H9 (cell line): ENCODE data around the gene ACAP2. TPM values are rescaled to one million over a fixed set of nuclear protein-coding genes. Genes with fewer than 3 reads are reported as not detected.
"Not testable (repeated sequence)": the region's sequence is repeated elsewhere in the genome, so short reads cannot be mapped to it uniquely, and the experiment has no call there.

Source experiments
- DNase-seq: peaks from one replicate; pipeline ENCODE4 v3.0.0-alpha.2; 2017
- H2AFZ ChIP-seq: one replicate; pipeline ENCODE4 v1.6.1; 2013; ENCODE audit warnings: mild to moderate bottlenecking, low read length, control low read depth, moderate library complexity
- H2AK5ac ChIP-seq: 2 replicates; pipeline ENCODE4 v1.6.1; 2013; ENCODE audit warnings: low read length, control low read depth, mixed read lengths; ENCODE audit not compliant: insufficient read length
- H2BK120ac ChIP-seq: one replicate; pipeline ENCODE4 v1.6.1; 2013; ENCODE audit warnings: low read depth, mild to moderate bottlenecking, low read length, control low read depth, inconsistent platforms; ENCODE audit not compliant: poor library complexity, severe bottlenecking
- H2BK12ac ChIP-seq: 2 replicates; pipeline ENCODE4 v1.6.1; 2013; ENCODE audit warnings: low read length, control low read depth, mixed read lengths, low read depth; ENCODE audit not compliant: insufficient read length
- H2BK15ac ChIP-seq: 2 replicates; pipeline ENCODE4 v1.6.1; 2013; ENCODE audit warnings: low read depth, low read length, control low read depth
- H2BK20ac ChIP-seq: one replicate; pipeline ENCODE4 v1.6.1; 2013; ENCODE audit warnings: low read depth, mild to moderate bottlenecking, low read length, control low read depth, inconsistent platforms; ENCODE audit not compliant: poor library complexity, severe bottlenecking
- H2BK5ac ChIP-seq: 2 replicates; pipeline ENCODE4 v1.6.1; 2013; ENCODE audit warnings: low read length, control low read depth, mixed read lengths; ENCODE audit not compliant: insufficient read length
- H3K14ac ChIP-seq: 2 replicates; pipeline ENCODE4 v1.6.1; 2013; ENCODE audit warnings: low read length, control low read depth; ENCODE audit not compliant: insufficient read depth
- H3K18ac ChIP-seq: 2 replicates; pipeline ENCODE4 v1.6.1; 2013; ENCODE audit warnings: low read depth, mild to moderate bottlenecking, mixed read lengths, low read length, control low read depth; ENCODE audit not compliant: insufficient read length
- H3K23ac ChIP-seq: 2 replicates; pipeline ENCODE4 v1.6.1; 2013; ENCODE audit warnings: low read length, control low read depth, mixed read lengths, low read depth; ENCODE audit not compliant: insufficient read length
- H3K23me2 ChIP-seq: 2 replicates; pipeline ENCODE4 v1.6.1; 2013; ENCODE audit warnings: low read depth, mild to moderate bottlenecking, mixed read lengths, low read length, control low read depth; ENCODE audit not compliant: insufficient read length, poor library complexity, severe bottlenecking
- H3K27ac ChIP-seq: 2 replicates; pipeline ENCODE4 v1.5.1; 2013; ENCODE audit warnings: low read length, control low read depth, mixed read lengths, low read depth; ENCODE audit not compliant: insufficient read length
- H3K27me3 ChIP-seq: 2 replicates; pipeline ENCODE4 v1.6.1; 2013; ENCODE audit warnings: low read length, control low read depth, inconsistent platforms; ENCODE audit not compliant: insufficient read depth
- H3K4ac ChIP-seq: 2 replicates; pipeline ENCODE4 v1.6.1; 2013; ENCODE audit warnings: low read depth, mild to moderate bottlenecking, control low read depth, inconsistent platforms, low read length, moderate library complexity
- H3K4me1 ChIP-seq: 2 replicates; pipeline ENCODE4 v1.6.1; 2013; ENCODE audit warnings: low read length, control low read depth, inconsistent platforms; ENCODE audit not compliant: insufficient read depth
- H3K4me2 ChIP-seq: 2 replicates; pipeline ENCODE4 v1.6.1; 2013; ENCODE audit warnings: low read length, control low read depth, mixed read lengths; ENCODE audit not compliant: insufficient read length, insufficient read depth
- H3K56ac ChIP-seq: 2 replicates; pipeline ENCODE4 v1.6.1; 2013; ENCODE audit warnings: low read depth, mild to moderate bottlenecking, mixed read lengths, low read length, control low read depth; ENCODE audit not compliant: insufficient read length
- H3K79me1 ChIP-seq: 2 replicates; pipeline ENCODE4 v1.6.1; 2013; ENCODE audit warnings: low read depth, mild to moderate bottlenecking, moderate library complexity, low read length, control low read depth, inconsistent platforms; ENCODE audit not compliant: insufficient read depth, poor library complexity, severe bottlenecking
- H3K79me2 ChIP-seq: 2 replicates; pipeline ENCODE4 v1.6.1; 2013; ENCODE audit warnings: low read length, control low read depth, inconsistent platforms; ENCODE audit not compliant: insufficient read depth
- H3K9ac ChIP-seq: 2 replicates; pipeline ENCODE4 v1.6.1; 2013; ENCODE audit warnings: low read length, control low read depth, mixed read lengths; ENCODE audit not compliant: insufficient read length; ENCODE audit errors: extremely low read depth
- H3K9me3 ChIP-seq: one replicate; pipeline ENCODE4 v1.6.1; 2013; ENCODE audit warnings: low read depth, low read length, inconsistent platforms; ENCODE audit not compliant: control insufficient read depth
- H3T11ph ChIP-seq: one replicate; pipeline ENCODE4 v1.6.1; 2013; ENCODE audit warnings: mild to moderate bottlenecking, low read length, control low read depth, inconsistent platforms
- H4K20me1 ChIP-seq: one replicate; pipeline ENCODE4 v1.6.1; 2013; ENCODE audit not compliant: control insufficient read depth, insufficient read length, insufficient read depth
- H4K5ac ChIP-seq: 2 replicates; pipeline ENCODE4 v1.6.1; 2013; ENCODE audit warnings: low read depth, mild to moderate bottlenecking, mixed read lengths, low read length, control low read depth; ENCODE audit not compliant: insufficient read length
- H4K8ac ChIP-seq: replicated peaks from 2 replicates; pipeline ENCODE4 v1.6.1; 2013; ENCODE audit warnings: low read length, control low read depth, mixed read lengths, low read depth; ENCODE audit not compliant: insufficient read length
- H4K91ac ChIP-seq: 2 replicates; pipeline ENCODE4 v1.6.1; 2013; ENCODE audit warnings: low read depth, mild to moderate bottlenecking, moderate library complexity, mixed read lengths, low read length, control low read depth; ENCODE audit not compliant: insufficient read length
- H3K27ac Mint-ChIP-seq, 3 experiments: 2 replicates in 2 of 3; 3 replicates in 1 of 3; pipeline ENCODE4 v1.8.0; 2020 to 2021; ENCODE audit warnings: mixed read lengths in 3 of 3, mild to moderate bottlenecking in 1 of 3, moderate library complexity in 1 of 3
- H3K27me3 Mint-ChIP-seq: 2 replicates; pipeline ENCODE4 v1.8.0; 2021; ENCODE audit warnings: low read depth, mild to moderate bottlenecking, moderate library complexity, mixed read lengths
- H3K36me3 Mint-ChIP-seq, 3 experiments: 2 replicates in 2 of 3; 3 replicates in 1 of 3; pipeline ENCODE4 v1.8.0; 2020 to 2021; ENCODE audit warnings: low read depth in 3 of 3, mixed read lengths in 3 of 3; ENCODE audit not compliant: insufficient read depth in 1 of 3
- H3K4me1 Mint-ChIP-seq, 2 experiments: 2 replicates each; pipeline ENCODE4 v1.8.0; 2020; ENCODE audit warnings: mixed read lengths in 2 of 2
- H3K4me3 Mint-ChIP-seq, 2 experiments: 2 replicates in 1 of 2; 3 replicates in 1 of 2; pipeline ENCODE4 v1.8.0; 2020 to 2021; ENCODE audit warnings: mild to moderate bottlenecking in 2 of 2, mixed read lengths in 2 of 2, moderate library complexity in 1 of 2
- H3K9me3 Mint-ChIP-seq, 2 experiments: 2 replicates in 1 of 2; 3 replicates in 1 of 2; pipeline ENCODE4 v1.8.0; 2020; ENCODE audit warnings: mild to moderate bottlenecking in 2 of 2, mixed read lengths in 2 of 2, moderate library complexity in 1 of 2
- WGBS: extraction: QIAGEN DNeasy Blood & Tissue Kit; methylation state at CpG from one replicate; pipeline ENCODE4 v1.1.7; 2013; ENCODE audit warnings: missing lambda C conversion rate, low lambda C conversion rate, mixed read lengths; ENCODE audit not compliant: insufficient read length; ENCODE audit errors: extremely low coverage; 5-methylcytosine and 5-hydroxymethylcytosine counted together
- total RNA-seq: library from RNA; stranded (reverse); gene quantifications from 2 replicates; pipeline ENCODE4 v1.2.1, GENCODE V29; 2021
- TF ChIP-seq, protein P1 (sequence below): fragments of 200-600 bp; sonication (generic); conservative IDR thresholded peaks from 3 replicates; pipeline ENCODE4 v1.8.0; 2021; ENCODE audit warnings: antibody characterized with exemption, mild to moderate bottlenecking

Gene ACAP2
- total RNA-seq, 1 experiment from 2014 or later = 30.8 TPM

- H3K79me1 ChIP-seq = no peaks in the 10 kb centered on the region
- H3K79me2 ChIP-seq = no peaks in the 10 kb centered on the region
- no peak overlapping the region for H4K91ac ChIP-seq
- no peaks in the 10 kb centered on the region for H3K4me1 ChIP-seq
- H2BK12ac ChIP-seq = no peak overlapping the region
- H3K9me3 ChIP-seq = no peaks in the 10 kb centered on the region
- no peak overlapping the region for H2BK5ac ChIP-seq
- H2AFZ ChIP-seq = no peak overlapping the region
- no peak overlapping the region for H2BK15ac ChIP-seq
- H2BK20ac ChIP-seq = no peak overlapping the region
- no peak overlapping the region for H3K27ac ChIP-seq
- H3K56ac ChIP-seq = no peak overlapping the region
- H3K9ac ChIP-seq = no peak overlapping the region
- no peaks in the 10 kb centered on the region for H3K23me2 ChIP-seq
- TF ChIP-seq, protein P1, sequence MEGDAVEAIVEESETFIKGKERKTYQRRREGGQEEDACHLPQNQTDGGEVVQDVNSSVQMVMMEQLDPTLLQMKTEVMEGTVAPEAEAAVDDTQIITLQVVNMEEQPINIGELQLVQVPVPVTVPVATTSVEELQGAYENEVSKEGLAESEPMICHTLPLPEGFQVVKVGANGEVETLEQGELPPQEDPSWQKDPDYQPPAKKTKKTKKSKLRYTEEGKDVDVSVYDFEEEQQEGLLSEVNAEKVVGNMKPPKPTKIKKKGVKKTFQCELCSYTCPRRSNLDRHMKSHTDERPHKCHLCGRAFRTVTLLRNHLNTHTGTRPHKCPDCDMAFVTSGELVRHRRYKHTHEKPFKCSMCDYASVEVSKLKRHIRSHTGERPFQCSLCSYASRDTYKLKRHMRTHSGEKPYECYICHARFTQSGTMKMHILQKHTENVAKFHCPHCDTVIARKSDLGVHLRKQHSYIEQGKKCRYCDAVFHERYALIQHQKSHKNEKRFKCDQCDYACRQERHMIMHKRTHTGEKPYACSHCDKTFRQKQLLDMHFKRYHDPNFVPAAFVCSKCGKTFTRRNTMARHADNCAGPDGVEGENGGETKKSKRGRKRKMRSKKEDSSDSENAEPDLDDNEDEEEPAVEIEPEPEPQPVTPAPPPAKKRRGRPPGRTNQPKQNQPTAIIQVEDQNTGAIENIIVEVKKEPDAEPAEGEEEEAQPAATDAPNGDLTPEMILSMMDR = no peak
- Mint-ChIP-seq H3K4me3 (no peak overlapping the region), H3K9me3 (no peaks in the 10 kb centered on the region), H3K27ac (no peak overlapping the region), H3K27me3 (no peaks in the 10 kb centered on the region), H3K4me1 (no peaks in the 10 kb centered on the region), H3K36me3 (peaks cover 0 to 41% (median 32%) of the 10 kb centered on the region in 3 experiments; a peak in 5 of 7 replicates)
- DNase-seq = no peak
- no peak overlapping the region for H3K18ac ChIP-seq
- H3K4me2 ChIP-seq = no peak overlapping the region
- no peak overlapping the region for H4K5ac ChIP-seq
- WGBS = no CpG with 5 or more reads among the region's 1 CpG
- H4K8ac ChIP-seq = no peak overlapping the region
- H4K20me1 ChIP-seq = no peaks in the 10 kb centered on the region
- H3K27me3 ChIP-seq = no peaks in the 10 kb centered on the region
- H2BK120ac ChIP-seq = no peak overlapping the region
- H3K23ac ChIP-seq = no peak overlapping the region
- H2AK5ac ChIP-seq = no peak overlapping the region
- H3T11ph ChIP-seq = no peak overlapping the region
- H3K14ac ChIP-seq = no peak overlapping the region
- no peak overlapping the region for H3K4ac ChIP-seq
Observed at GRCh38 chr3:195291121-195291520, 151.7 kb downstream of the ACAP2 start.

- H2BK12ac ChIP-seq, H3K14ac ChIP-seq, H3K23ac ChIP-seq, H2AK5ac ChIP-seq, H3K4me1 ChIP-seq, H2BK20ac ChIP-seq, H3K4ac ChIP-seq, H3K79me1 ChIP-seq, H3K27me3 Mint-ChIP-seq, H4K8ac ChIP-seq, H3K9ac ChIP-seq, H3K27ac Mint-ChIP-seq, H2BK5ac ChIP-seq, H3K9me3 ChIP-seq, H3T11ph ChIP-seq, H3K4me2 ChIP-seq, H3K4me1 Mint-ChIP-seq, DNase-seq, H3K9me3 Mint-ChIP-seq, H3K79me2 ChIP-seq, H3K27ac ChIP-seq, H3K23me2 ChIP-seq, H2BK15ac ChIP-seq, H2AFZ ChIP-seq, H2BK120ac ChIP-seq, H3K27me3 ChIP-seq, H3K56ac ChIP-seq, H3K18ac ChIP-seq, H4K91ac ChIP-seq, H4K20me1 ChIP-seq, H4K5ac ChIP-seq, H3K4me3 Mint-ChIP-seq: not testable (repeated sequence)
- peaks cover 0 to 41% (median 32%) of the 10 kb centered on the region in 3 experiments; a peak in 5 of 7 replicates for H3K36me3 Mint-ChIP-seq
- no CpG with 5 or more reads among the region's 5 CpGs for WGBS
Observed at GRCh38 chr3:195290643-195291042, 152.2 kb downstream of the ACAP2 start.
